GM12865 (cell line): ENCODE measurements around the gene GPD2.

ENCODE experiments used
- DNase-seq: peaks from one replicate; pipeline ENCODE4 v3.0.0; 2010; ENCODE audit warnings: low read depth
- H3K4me3 ChIP-seq: 2 replicates; pipeline ENCODE4 v1.5.1; 2011; ENCODE audit warnings: mild to moderate bottlenecking, low read depth, low read length, control low read depth
- CTCF ChIP-seq: IDR thresholded peaks from 2 replicates; pipeline ENCODE4 v1.5.1; 2011; ENCODE audit warnings: low read length, control low read depth, low read depth, inconsistent platforms; ENCODE audit not compliant: insufficient read depth; ENCODE audit errors: missing control alignments

Gene GPD2

GRCh38 chr2:156435718-156436496 lies at the start of gene GPD2:
Gene GPD2 (plus strand): TSS chr2:156436379. CDS start chr2:156476106, 39,727 bp downstream.
- DNase-seq: peak; percentile 71
- TF ChIP-seq CTCF: no peak
- peak within 1 kb of the TSS; percentile 99 for H3K4me3 ChIP-seq

DNA sequence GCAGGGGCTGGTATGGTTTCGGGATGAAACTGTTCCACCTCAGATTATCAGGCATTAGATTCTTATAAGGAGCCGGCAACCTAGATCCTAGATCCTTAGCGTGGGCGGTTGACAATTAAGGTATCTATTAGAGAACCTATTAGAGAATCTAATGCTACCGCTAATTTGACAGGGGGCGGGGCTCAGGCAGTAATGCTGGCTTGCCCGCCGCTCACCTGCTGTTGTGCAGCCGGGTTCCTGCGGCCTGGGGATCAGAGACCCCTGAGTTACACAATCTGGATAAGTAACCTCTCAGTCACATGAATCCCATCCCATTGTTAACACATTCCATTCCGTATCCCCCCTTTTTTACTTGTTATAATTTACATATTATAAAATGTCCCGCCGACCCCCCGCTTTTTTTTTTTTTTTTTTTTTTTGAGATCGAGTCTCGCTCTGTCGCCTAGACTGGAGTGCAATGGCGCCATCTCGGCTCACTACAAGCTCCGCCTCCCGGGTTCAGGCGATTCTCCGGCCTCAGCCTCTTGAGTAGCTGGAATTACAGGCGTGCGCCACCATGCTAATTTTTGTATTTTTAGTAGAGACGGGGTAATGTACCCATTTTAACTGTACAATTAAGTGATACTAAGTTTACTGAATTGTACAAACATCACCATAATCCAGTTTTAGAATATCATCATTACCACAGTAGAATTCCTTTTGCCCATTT lies 42.0 kb upstream of the GPD2 start:
- no peak for DNase-seq
- no peak overlapping the region for H3K4me3 ChIP-seq
- no peak for TF ChIP-seq CTCF

GRCh38 chr2:156396126-156396525 lies 40.1 kb upstream of the GPD2 start:
- no peak for TF ChIP-seq CTCF
- no peak overlapping the region for H3K4me3 ChIP-seq
- peak; percentile 63 for DNase-seq

GRCh38 chr2:156397229-156397628 lies 39.0 kb upstream of the GPD2 start:
- no peak for TF ChIP-seq CTCF

GRCh38 chr2:156398176-156398575 lies 38.0 kb upstream of the GPD2 start:
- no peak overlapping the region for H3K4me3 ChIP-seq
- no peak for TF ChIP-seq CTCF
- no peak for DNase-seq

More at GRCh38 chr2:156397229-156397628, 39.0 kb upstream of the GPD2 start:
- DNase-seq: no peak
- no peak overlapping the region for H3K4me3 ChIP-seq

GRCh38 chr2:156399224-156399949 lies 36.8 kb upstream of the GPD2 start:
- peak; percentile 21 for DNase-seq
- no peak for TF ChIP-seq CTCF
- peak overlapping the region; percentile 79 for H3K4me3 ChIP-seq
